Endothelial cell of umbilical vein (primary cell): Measurements from ENCODE around the gene CACNA2D1. TPM values are rescaled to one million over a fixed set of nuclear protein-coding genes. Genes with fewer than 3 reads are reported as not detected.

Experiments
- BruUV-seq: library from RNA; stranded (reverse); fragments of 400-500 nt; replicated peaks from 2 replicates; lab custom pipeline; 2021; lab: Mats Ljungman, UMichigan
- CTCF ChIA-PET: fragments of 300-600, 350-600 bp; sonication (Branson Sonifier 250); formaldehyde crosslinking; loops from one replicate; lab custom pipeline; 2021; ENCODE audit warnings: antibody characterized with exemption, inconsistent platforms; lab: Charles Lee
- POLR2A ChIA-PET: fragments of 300-600, 350-600 bp; sonication (Branson Sonifier 250); formaldehyde crosslinking; loops from one replicate; lab custom pipeline; 2021; ENCODE audit warnings: antibody characterized with exemption, inconsistent platforms; lab: Charles Lee
- DNase-seq: peaks from one replicate; pipeline ENCODE4 v3.0.0-alpha.2; 2011; ENCODE audit warnings: low read depth, low spot score
- FAIRE-seq: peaks from 2 replicates; lab custom pipeline; 2011; peaks lifted over from hg19 to GRCh38; lab: Jason Lieb, UNC
- H2AFZ ChIP-seq: 2 replicates; pipeline ENCODE4 v1.6.0; 2012; ENCODE audit warnings: low read depth, low read length, control low read depth, inconsistent platforms
- H3K27ac ChIP-seq: 2 replicates; pipeline ENCODE4 v1.5.1; 2011; ENCODE audit warnings: low read depth, mild to moderate bottlenecking, control low read depth, low read length, moderate library complexity; ENCODE audit not compliant: insufficient read depth
- H3K27me3 ChIP-seq, 2 experiments: 2 replicates each; pipeline versions ENCODE4 v1.6.0 to v1.6.1; 2011; ENCODE audit warnings: low read length in 2 of 2, mixed read lengths in 1 of 2; ENCODE audit not compliant: control insufficient read depth in 2 of 2, insufficient read depth in 2 of 2
- H3K36me3 ChIP-seq, 2 experiments: 2 replicates in 1 of 2; 3 replicates in 1 of 2; pipeline ENCODE4 v1.5.1; 2011; ENCODE audit warnings: low read length in 2 of 2, mild to moderate bottlenecking in 1 of 2, moderate library complexity in 1 of 2; ENCODE audit not compliant: control insufficient read depth in 2 of 2, insufficient read depth in 2 of 2; ENCODE audit errors: extremely low read depth in 1 of 2
- H3K4me1 ChIP-seq: 3 replicates; pipeline ENCODE4 v1.5.1; 2011; ENCODE audit warnings: mild to moderate bottlenecking, low read length; ENCODE audit not compliant: control insufficient read depth, insufficient read depth; ENCODE audit errors: extremely low read depth
- H3K4me2 ChIP-seq: 2 replicates; pipeline ENCODE4 v1.6.1; 2011; ENCODE audit warnings: low read length, control low read depth, mixed read lengths; ENCODE audit not compliant: insufficient read depth
- H3K4me3 ChIP-seq, 3 experiments: fragments of 200-600 bp in 1 of 3; sonication (generic), shearing (Covaris generic) in 1 of 3; replicated peaks in 1 of 3; 2 replicates each; pipeline ENCODE4 v1.5.1; 2011 to 2016; ENCODE audit warnings: control low read depth in 3 of 3, low read length in 3 of 3, mild to moderate bottlenecking in 2 of 3, inconsistent platforms in 1 of 3, low read depth in 1 of 3, moderate library complexity in 1 of 3; ENCODE audit not compliant: insufficient read depth in 1 of 3
- H3K79me2 ChIP-seq: 2 replicates; pipeline ENCODE4 v1.6.0; 2012; ENCODE audit warnings: low read length, inconsistent platforms; ENCODE audit not compliant: control insufficient read depth, insufficient read depth
- H3K9ac ChIP-seq: replicated peaks from 2 replicates; pipeline ENCODE3; 2011; ENCODE audit warnings: low read length, control low read depth; ENCODE audit not compliant: insufficient read depth; ENCODE audit errors: extremely low read depth
- H3K9me1 ChIP-seq: replicated peaks from 3 replicates; pipeline ENCODE4 v1.6.0; 2011; ENCODE audit warnings: mild to moderate bottlenecking, low read length; ENCODE audit not compliant: control insufficient read depth, insufficient read depth; ENCODE audit errors: extremely low read depth
- H3K9me3 ChIP-seq: replicated peaks from 2 replicates; pipeline ENCODE4 v1.5.1; 2012; ENCODE audit warnings: low read length, inconsistent platforms; ENCODE audit not compliant: control insufficient read depth, insufficient read depth
- H4K20me1 ChIP-seq: replicated peaks from 2 replicates; pipeline ENCODE3; 2011; ENCODE audit warnings: mild to moderate bottlenecking, low read length; ENCODE audit not compliant: control insufficient read depth, insufficient read depth; ENCODE audit errors: extremely low read depth
- EZH2 ChIP-seq: IDR thresholded peaks from 2 replicates; pipeline ENCODE4 v1.6.1; 2012; ENCODE audit warnings: borderline replicate concordance, low read depth, mild to moderate bottlenecking, moderate library complexity, low read length, inconsistent platforms; ENCODE audit not compliant: severe bottlenecking
- FOS ChIP-seq: IDR thresholded peaks from 2 replicates; pipeline ENCODE4 v1.6.1; 2011; ENCODE audit warnings: mild to moderate bottlenecking, low read length, moderate library complexity, borderline replicate concordance; ENCODE audit not compliant: insufficient read depth
- GATA2 ChIP-seq: IDR thresholded peaks from 2 replicates; pipeline ENCODE4 v1.7.0; 2011; ENCODE audit warnings: low read depth, mild to moderate bottlenecking, moderate library complexity, mixed read lengths, low read length; ENCODE audit not compliant: insufficient read length, insufficient read depth
- JUN ChIP-seq: IDR thresholded peaks from 2 replicates; pipeline ENCODE4 v1.6.1; 2011; ENCODE audit warnings: borderline replicate concordance, low read depth; ENCODE audit not compliant: insufficient read length, insufficient read depth
- MYC ChIP-seq: IDR thresholded peaks from one replicate; pipeline ENCODE4 v1.6.1; 2011; ENCODE audit warnings: mild to moderate bottlenecking, low read depth, low read length
- POLR2A ChIP-seq: IDR thresholded peaks from 2 replicates; pipeline ENCODE4 v1.6.1; 2012; ENCODE audit warnings: low read depth, mild to moderate bottlenecking, control low read depth, low read length
- POLR2AphosphoS5 ChIP-seq: IDR thresholded peaks from 2 replicates; pipeline ENCODE4 v1.6.1; 2012; ENCODE audit warnings: low read depth, mild to moderate bottlenecking, control low read depth, low read length, moderate library complexity; ENCODE audit not compliant: insufficient read depth
- dilution Hi-C: fragments of 300-500 bp; cut with MboI; formaldehyde crosslinking; loops from one replicate; pipeline ENCODE4 v1.15.0; 2019; ENCODE audit warnings: low sequenced_read_pairs; ENCODE audit not compliant: extremely low pct_ligation_motif_present
- intact Hi-C: fragments of 100-400 bp; cut with micrococcal nuclease; formaldehyde crosslinking; loops from one replicate; pipeline ENCODE4 v1.10.0; 2022
- polyA plus RNA-seq, 4 experiments: library from polyadenylated mRNA; depleted of rRNA in 3 of 4; stranded (reverse) in 3 of 4; unstranded in 1 of 4; fragments of >200 nt; gene quantifications; 2 replicates each; pipeline versions ENCODE4 v1.2.1 to v1.2.3, GENCODE V29; 2011 to 2012; ENCODE audit warnings: missing spikeins in 1 of 4
- total RNA-seq: library from RNA; stranded (reverse); gene quantifications from 2 replicates; pipeline ENCODE4 v1.2.3, GENCODE V29; 2021
- TF ChIP-seq, protein P1 (sequence below), 2 donors: IDR thresholded peaks; 1 replicate in 1 of 2; 2 replicates in 1 of 2; pipeline ENCODE4 v1.5.1; 2011; ENCODE audit warnings: low read length in 2 of 2, mild to moderate bottlenecking in 2 of 2, moderate library complexity in 2 of 2, control low read depth in 1 of 2, inconsistent platforms in 1 of 2, low read depth in 1 of 2; ENCODE audit not compliant: insufficient read depth in 1 of 2; ENCODE audit errors: extremely low read depth in 1 of 2
- TF ChIP-seq, protein P2 (sequence below): IDR thresholded peaks from 2 replicates; pipeline ENCODE4 v1.6.1; 2011; ENCODE audit not compliant: insufficient read depth, insufficient read length

CACNA2D1 gene
- total and polyA plus RNA-seq, 2 donors (not counting 3 experiments of a cell fraction or from before 2014, with no cell fraction given): 4.1 to 38.6 TPM

DNA sequence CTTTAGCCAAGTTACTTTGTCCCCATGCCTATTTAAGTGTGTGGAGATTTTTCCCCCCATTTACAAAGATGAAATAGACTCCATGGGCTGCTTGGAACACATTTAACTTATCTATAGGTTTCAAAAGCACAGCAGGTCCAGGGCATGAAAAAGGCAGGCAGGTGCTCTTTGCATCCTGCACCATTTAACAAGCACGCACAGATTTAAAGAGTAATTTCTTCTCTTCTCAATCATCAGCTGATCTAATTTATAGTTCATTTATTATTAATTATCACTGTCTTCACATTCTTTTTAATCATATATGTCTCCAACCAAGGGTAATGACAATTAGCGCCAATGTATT is 156.8 kb downstream of the CACNA2D1 start:
- peaks cover 8% of the 10 kb centered on the region for H3K4me1 ChIP-seq
- H4K20me1 ChIP-seq: no peaks in the 10 kb centered on the region
- intact Hi-C loops (no loop called here), dilution Hi-C loops (no loop called here)
- no peak overlapping the region for H3K9ac ChIP-seq
- FAIRE-seq: no peak
- no peaks in the 10 kb centered on the region for H3K79me2 ChIP-seq
- no peak for DNase-seq
- no peaks in the 10 kb centered on the region for H3K36me3 ChIP-seq
- TF ChIP-seq, protein P1, sequence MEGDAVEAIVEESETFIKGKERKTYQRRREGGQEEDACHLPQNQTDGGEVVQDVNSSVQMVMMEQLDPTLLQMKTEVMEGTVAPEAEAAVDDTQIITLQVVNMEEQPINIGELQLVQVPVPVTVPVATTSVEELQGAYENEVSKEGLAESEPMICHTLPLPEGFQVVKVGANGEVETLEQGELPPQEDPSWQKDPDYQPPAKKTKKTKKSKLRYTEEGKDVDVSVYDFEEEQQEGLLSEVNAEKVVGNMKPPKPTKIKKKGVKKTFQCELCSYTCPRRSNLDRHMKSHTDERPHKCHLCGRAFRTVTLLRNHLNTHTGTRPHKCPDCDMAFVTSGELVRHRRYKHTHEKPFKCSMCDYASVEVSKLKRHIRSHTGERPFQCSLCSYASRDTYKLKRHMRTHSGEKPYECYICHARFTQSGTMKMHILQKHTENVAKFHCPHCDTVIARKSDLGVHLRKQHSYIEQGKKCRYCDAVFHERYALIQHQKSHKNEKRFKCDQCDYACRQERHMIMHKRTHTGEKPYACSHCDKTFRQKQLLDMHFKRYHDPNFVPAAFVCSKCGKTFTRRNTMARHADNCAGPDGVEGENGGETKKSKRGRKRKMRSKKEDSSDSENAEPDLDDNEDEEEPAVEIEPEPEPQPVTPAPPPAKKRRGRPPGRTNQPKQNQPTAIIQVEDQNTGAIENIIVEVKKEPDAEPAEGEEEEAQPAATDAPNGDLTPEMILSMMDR (IDR thresholded peaks at IDR 0.05; ENCODE audit: extremely low read depth in 1 of 2, insufficient read depth in 1 of 2, low read depth in 1 of 2, low read length in 2 of 2): no peak
- no peak for TF ChIP-seq POLR2A
- TF ChIP-seq, protein P2, sequence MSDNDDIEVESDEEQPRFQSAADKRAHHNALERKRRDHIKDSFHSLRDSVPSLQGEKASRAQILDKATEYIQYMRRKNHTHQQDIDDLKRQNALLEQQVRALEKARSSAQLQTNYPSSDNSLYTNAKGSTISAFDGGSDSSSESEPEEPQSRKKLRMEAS: no peak
- TF ChIP-seq MYC: no peak
- no peak for TF ChIP-seq JUN
- no peak for TF ChIP-seq POLR2AphosphoS5
- no peak for TF ChIP-seq EZH2
- TF ChIP-seq GATA2: no peak
- TF ChIP-seq FOS: no peak
- POLR2A ChIA-PET: no interaction called here
- no TSS peak for BruUV-seq
- H3K9me3 ChIP-seq: no peaks in the 10 kb centered on the region
- H3K4me2 ChIP-seq: no peak overlapping the region
- H3K27ac ChIP-seq: no peak overlapping the region
- CTCF ChIA-PET: interaction anchor here (1.1 to 1.7 kb wide), 2 partner anchors 19 to 52 kb away, joined by 3 to 4 read pairs; no protein-coding TSS in a partner anchor
- H3K27me3 ChIP-seq: no peaks in the 10 kb centered on the region
- no peak overlapping the region for H3K4me3 ChIP-seq
- H2AFZ ChIP-seq: no peak overlapping the region
- no peaks in the 10 kb centered on the region for H3K9me1 ChIP-seq
